HepG2 (cell line): ENCODE results near the gene TNNI3. TPM values are rescaled to one million over a fixed set of nuclear protein-coding genes. Genes with fewer than 3 reads are reported as not detected.

Experiments used
- KDM1A ChIP-seq: IDR thresholded peaks from 2 replicates; pipeline ENCODE4 v1.6.1; 2016; ENCODE audit warnings: missing compliant biosample characterization
- MAX ChIP-seq: IDR thresholded peaks from 2 replicates; pipeline ENCODE4 v1.6.1; 2012; ENCODE audit warnings: inconsistent platforms
- MEF2D ChIP-seq: sonication (generic); formaldehyde crosslinking; IDR thresholded peaks from 2 replicates; pipeline ENCODE4 v1.5.1; 2020; ENCODE audit warnings: mild to moderate bottlenecking, missing genetic modification reagents
- MYNN ChIP-seq: sonication (generic); formaldehyde crosslinking; IDR thresholded peaks from 2 replicates; pipeline ENCODE4 v1.4.0; 2020; ENCODE audit warnings: mild to moderate bottlenecking, low read depth, missing genetic modification reagents
- ZBTB14 ChIP-seq: sonication (generic); formaldehyde crosslinking; IDR thresholded peaks from 2 replicates; pipeline ENCODE4 v1.4.0; 2020; ENCODE audit warnings: missing genetic modification reagents
- ZBTB21 ChIP-seq: sonication (generic); formaldehyde crosslinking; IDR thresholded peaks from 2 replicates; pipeline ENCODE4 v1.4.0; 2020; ENCODE audit warnings: missing genetic modification reagents
- ZBTB40 ChIP-seq, 2 experiments: fragments of 450-650 bp in 1 of 2; sonication (generic) in 1 of 2; formaldehyde crosslinking in 1 of 2; IDR thresholded peaks; 2 replicates each; pipeline versions ENCODE4 v1.6.1 to v1.8.0; 2016 to 2022; ENCODE audit warnings: antibody characterized with exemption in 1 of 2, mild to moderate bottlenecking in 1 of 2, missing genetic modification reagents in 1 of 2
- ZEB1 ChIP-seq: IDR thresholded peaks from 2 replicates; pipeline ENCODE4 v1.6.1; 2012; ENCODE audit warnings: mild to moderate bottlenecking, low read depth, inconsistent platforms; ENCODE audit not compliant: insufficient replicate concordance
- ZNF431 ChIP-seq: sonication (generic); formaldehyde crosslinking; IDR thresholded peaks from 2 replicates; pipeline ENCODE4 v1.9.0; 2022; ENCODE audit warnings: missing genetic modification reagents, low read depth, mild to moderate bottlenecking, borderline replicate concordance
- ZNF607 ChIP-seq: sonication (generic); formaldehyde crosslinking; IDR thresholded peaks from 2 replicates; pipeline ENCODE4 v1.5.1; 2020; ENCODE audit warnings: missing genetic modification reagents, mild to moderate bottlenecking, borderline replicate concordance
- ZNF766 ChIP-seq: sonication (generic); formaldehyde crosslinking; IDR thresholded peaks from 2 replicates; pipeline ENCODE4 v1.5.0; 2020; ENCODE audit warnings: missing genetic modification reagents, borderline replicate concordance
- ZNF788 ChIP-seq: sonication (generic); formaldehyde crosslinking; IDR thresholded peaks from 2 replicates; pipeline ENCODE4 v1.5.0; 2020; ENCODE audit warnings: mild to moderate bottlenecking, missing genetic modification reagents, borderline replicate concordance
- ZNF850 ChIP-seq: sonication (generic); formaldehyde crosslinking; conservative IDR thresholded peaks from 2 replicates; pipeline ENCODE4 v1.9.0; 2021; ENCODE audit warnings: mild to moderate bottlenecking, missing genetic modification reagents
- ZSCAN20 ChIP-seq: sonication (generic); formaldehyde crosslinking; IDR thresholded peaks from 2 replicates; pipeline ENCODE4 v1.4.0; 2020; ENCODE audit warnings: missing genetic modification reagents, mild to moderate bottlenecking, borderline replicate concordance
- ZXDC ChIP-seq: sonication (generic); formaldehyde crosslinking; IDR thresholded peaks from 2 replicates; pipeline ENCODE4 v1.5.0; 2020; ENCODE audit warnings: mild to moderate bottlenecking, missing genetic modification reagents
- polyA plus RNA-seq, 8 experiments: library from polyadenylated mRNA; depleted of rRNA in 3 of 8; stranded (reverse) in 7 of 8; unstranded in 1 of 8; fragments of >200 nt; fragmentation: Illumina TruSeq in 4 of 8; extraction: Trizol in 4 of 8; gene quantifications; 2 replicates each; pipeline versions ENCODE4 v1.2.1 to v1.2.3, GENCODE V29; 2011 to 2016; ENCODE audit warnings: low read depth in 4 of 8, missing spikeins in 1 of 8, mixed read lengths in 1 of 8; ENCODE audit not compliant: insufficient read depth in 1 of 8
- total RNA-seq, 5 experiments: library from RNA; depleted of rRNA; stranded (reverse); fragments of >200 nt; fragmentation: Illumina TruSeq; extraction: Trizol; gene quantifications; 2 replicates each; pipeline ENCODE4 v1.2.3, GENCODE V29; 2016; ENCODE audit warnings: low read depth in 1 of 5

TNNI3 gene
- total and polyA plus RNA-seq, 2 of the 13 experiments (the other 11 are each of a cell fraction or from before 2014, with no cell fraction given) = 3.5 to 3.7 TPM

- TF ChIP-seq ZNF607 (CRISPR knock-in tag) (peak; percentile 81; the same call in 1 of the 2 replicates), ZBTB21 (peak; percentile 58; the same call in 1 of the 2 replicates), ZNF431 (CRISPR knock-in tag) (peak; percentile 61; the same call in 1 of the 2 replicates), ZSCAN20 (CRISPR knock-in tag) (no peak), ZBTB40 (IDR thresholded peaks at IDR 0.05) (no peak), ZBTB40 (CRISPR knock-in tag; IDR thresholded peaks at IDR 0.05) (peak; percentile 78), ZEB1 (no peak), ZBTB14 (no peak), MEF2D (CRISPR knock-in tag) (peak; percentile 63; the same call in 1 of the 2 replicates), ZNF788 (peak; percentile 82; the same call in 1 of the 2 replicates), MYNN (no peak; the same call in 1 of the 2 replicates), MAX (peak; percentile 62; the same call in 1 of the 2 replicates), ZXDC (CRISPR knock-in tag) (no peak), ZNF850 (CRISPR knock-in tag) (no peak), ZNF766 (CRISPR knock-in tag) (no peak), KDM1A (no peak)
Measured at GRCh38 chr19:55206664-55207500, 49.4 kb upstream of the TNNI3 start (continued).
